IPS DF 6.9 (cell line): ENCODE measurements around the gene ATG2A.

Experiments
- DNase-seq: peaks from one replicate; pipeline ENCODE4 v3.0.0-alpha.2; 2013; ENCODE audit warnings: low read depth, low spot score
- H3K27ac ChIP-seq: one replicate; pipeline ENCODE4 v1.5.1; 2013; ENCODE audit warnings: low read length, control low read depth
- H3K27me3 ChIP-seq: 2 replicates; pipeline ENCODE4 v1.6.1; 2013; ENCODE audit warnings: mild to moderate bottlenecking, low read length; ENCODE audit not compliant: control insufficient read depth, insufficient read depth
- H3K36me3 ChIP-seq: 2 replicates; pipeline ENCODE4 v1.6.1; 2013; ENCODE audit warnings: low read length; ENCODE audit not compliant: control insufficient read depth, insufficient read depth
- H3K4me1 ChIP-seq: 2 replicates; pipeline ENCODE4 v1.6.1; 2013; ENCODE audit warnings: low read length; ENCODE audit not compliant: control insufficient read depth, insufficient read depth
- H3K4me3 ChIP-seq: 2 replicates; pipeline ENCODE4 v1.5.1; 2013; ENCODE audit warnings: mild to moderate bottlenecking, low read length
- H3K9me3 ChIP-seq: 2 replicates; pipeline ENCODE4 v1.6.1; 2013; ENCODE audit warnings: low read length, inconsistent platforms; ENCODE audit not compliant: control insufficient read depth, insufficient read depth
- WGBS: extraction: QIAGEN DNeasy Blood & Tissue Kit; methylation state at CpG from one replicate; pipeline ENCODE4 v1.1.7; 2013; ENCODE audit warnings: mixed read lengths, missing lambda C conversion rate; ENCODE audit not compliant: insufficient read length, insufficient coverage; 5-methylcytosine and 5-hydroxymethylcytosine counted together

ATG2A gene

GRCh38 chr11:64856382-64857227 is 60.4 kb downstream of the ATG2A start:
- Histone ChIP-seq H3K36me3 (peaks cover 13% of the 10 kb centered on the region), H3K9me3 (no peaks in the 10 kb centered on the region), H3K27me3 (no peaks in the 10 kb centered on the region), H3K4me1 (no peaks in the 10 kb centered on the region), H3K27ac (no peak overlapping the region), H3K4me3 (no peak overlapping the region)
- DNase-seq: no peak
- no CpG with 5 or more reads among the region's 20 CpGs for WGBS

- 100% methylated on average over 4 of the region's 22 CpGs for WGBS
- Histone ChIP-seq H3K27me3 (no peaks in the 10 kb centered on the region), H3K9me3 (no peaks in the 10 kb centered on the region), H3K36me3 (peaks cover 13% of the 10 kb centered on the region), H3K4me1 (peaks cover 2% of the 10 kb centered on the region; the same call in 1 of the 2 replicates), H3K4me3 (no peak overlapping the region), H3K27ac (no peak overlapping the region)
- no peak for DNase-seq
These were observed 61.3 kb downstream of the ATG2A start for GRCh38 chr11:64855596-64856304.

- Histone ChIP-seq H3K4me3 (no peak overlapping the region), H3K27ac (no peak overlapping the region), H3K36me3 (peaks cover 13% of the 10 kb centered on the region), H3K9me3 (no peaks in the 10 kb centered on the region), H3K27me3 (no peaks in the 10 kb centered on the region), H3K4me1 (peaks cover 2% of the 10 kb centered on the region; the same call in 1 of the 2 replicates)
- DNase-seq: no peak
- WGBS: no CpG with 5 or more reads among the region's 45 CpGs
These were observed 62.2 kb downstream of the ATG2A start for GRCh38 chr11:64854534-64855502.

GRCh38 chr11:64854157-64854533 is 62.9 kb downstream of the ATG2A start:
- no peak for DNase-seq
- H3K4me1 ChIP-seq: peaks cover 2% of the 10 kb centered on the region; the same call in 1 of the 2 replicates
- no peak overlapping the region for H3K27ac ChIP-seq
- peaks cover 13% of the 10 kb centered on the region for H3K36me3 ChIP-seq
- H3K27me3 ChIP-seq: no peaks in the 10 kb centered on the region
- no peak overlapping the region for H3K4me3 ChIP-seq
- H3K9me3 ChIP-seq: no peaks in the 10 kb centered on the region
- no CpG with 5 or more reads among the region's 25 CpGs for WGBS

GRCh38 chr11:64853709-64854108 is 63.3 kb downstream of the ATG2A start:
- Histone ChIP-seq H3K4me1 (peaks cover 2% of the 10 kb centered on the region), H3K4me3 (no peak overlapping the region), H3K9me3 (no peaks in the 10 kb centered on the region), H3K27ac (no peak overlapping the region), H3K27me3 (no peaks in the 10 kb centered on the region), H3K36me3 (peaks cover 12% of the 10 kb centered on the region)
- no peak for DNase-seq
- WGBS: no CpG with 5 or more reads among the region's 27 CpGs

- Histone ChIP-seq H3K27ac (no peak overlapping the region), H3K9me3 (no peaks in the 10 kb centered on the region), H3K4me1 (peaks cover 2% of the 10 kb centered on the region), H3K4me3 (no peak overlapping the region), H3K36me3 (peaks cover 8% of the 10 kb centered on the region), H3K27me3 (no peaks in the 10 kb centered on the region)
- no peak for DNase-seq
- WGBS: no CpG with 5 or more reads among the region's 24 CpGs
These were observed 64.1 kb downstream of the ATG2A start for GRCh38 chr11:64852804-64853509.

- Histone ChIP-seq H3K27me3 (no peaks in the 10 kb centered on the region), H3K4me1 (peaks cover 2% of the 10 kb centered on the region), H3K27ac (no peak overlapping the region), H3K36me3 (peaks cover 8% of the 10 kb centered on the region), H3K4me3 (no peak overlapping the region), H3K9me3 (no peaks in the 10 kb centered on the region)
- DNase-seq: no peak
- no CpG with 5 or more reads among the region's 8 CpGs for WGBS
These were observed 65.1 kb downstream of the ATG2A start for GRCh38 chr11:64851831-64852351.

GRCh38 chr11:64850979-64851567 is 65.9 kb downstream of the ATG2A start:
- H3K4me1 ChIP-seq: peaks cover 2% of the 10 kb centered on the region
- H3K9me3 ChIP-seq: no peaks in the 10 kb centered on the region
- WGBS: no CpG with 5 or more reads among the region's 13 CpGs
- DNase-seq: no peak
- no peak overlapping the region for H3K27ac ChIP-seq
- no peak overlapping the region for H3K4me3 ChIP-seq
- peaks cover 8% of the 10 kb centered on the region for H3K36me3 ChIP-seq
- no peaks in the 10 kb centered on the region for H3K27me3 ChIP-seq

- WGBS: no CpG with 5 or more reads among the region's 19 CpGs
- Histone ChIP-seq H3K4me3 (no peak overlapping the region), H3K36me3 (peaks cover 6% of the 10 kb centered on the region), H3K4me1 (peaks cover 2% of the 10 kb centered on the region), H3K27me3 (no peaks in the 10 kb centered on the region), H3K9me3 (no peaks in the 10 kb centered on the region), H3K27ac (no peak overlapping the region)
- no peak for DNase-seq
These were observed 67.2 kb downstream of the ATG2A start for GRCh38 chr11:64849598-64850356.
